Activated naive CD4-positive, alpha-beta T cell treated with anti-CD3 and anti-CD28 coated beads, Interleukin-2, amount 50 U/mL, for 16 hours (primary cell): Measurements from ENCODE around the gene MAOA.
"Not testable (repeated sequence)": the region's sequence is repeated elsewhere in the genome, so short reads cannot be mapped to it uniquely, and the experiment has no call there.

Experiments used
- DNase-seq: peaks from one replicate; pipeline ENCODE4 v3.0.0-alpha.2; 2020

MAOA gene

GRCh38 chrX:43718546-43718945 is 62.4 kb downstream of the MAOA start:
- no peak for DNase-seq

- DNase-seq = no peak
Observed at GRCh38 chrX:43718956-43719355, 62.9 kb downstream of the MAOA start.

- no peak for DNase-seq
Observed at GRCh38 chrX:43720082-43720481, 64.0 kb downstream of the MAOA start.

- DNase-seq = no peak
Observed at GRCh38 chrX:43720961-43721360, 64.9 kb downstream of the MAOA start.

GRCh38 chrX:43725227-43725626 is 69.1 kb downstream of the MAOA start:
- not testable (repeated sequence) for DNase-seq

GRCh38 chrX:43727254-43727653 is 71.2 kb downstream of the MAOA start:
- DNase-seq = not testable (repeated sequence)

- no peak for DNase-seq
Observed at GRCh38 chrX:43728002-43728401, 71.9 kb downstream of the MAOA start.

GRCh38 chrX:43728966-43729365 is 72.9 kb downstream of the MAOA start:
- DNase-seq = no peak

GRCh38 chrX:43731086-43731485 is 75.0 kb downstream of the MAOA start:
- DNase-seq = no peak

GRCh38 chrX:43733699-43734098 is 77.6 kb downstream of the MAOA start:
- no peak for DNase-seq

GRCh38 chrX:43734444-43734843 is 78.3 kb downstream of the MAOA start:
- DNase-seq = no peak

GRCh38 chrX:43735534-43735933 is 79.4 kb downstream of the MAOA start:
- DNase-seq = no peak

- DNase-seq = no peak
Observed at GRCh38 chrX:43735957-43736356, 79.9 kb downstream of the MAOA start.

GRCh38 chrX:43741843-43742573 is 85.9 kb downstream of the MAOA start:
- no peak for DNase-seq

GRCh38 chrX:43743100-43743822 is 87.2 kb downstream of the MAOA start:
- DNase-seq = no peak

GRCh38 chrX:43744284-43744683 is 88.2 kb downstream of the MAOA start:
- DNase-seq = no peak

- DNase-seq = no peak
Observed at GRCh38 chrX:43745938-43746721, 90.0 kb downstream of the MAOA start.

- no peak for DNase-seq
Observed at GRCh38 chrX:43747476-43747875, 91.4 kb downstream of the MAOA start.

- DNase-seq = peak; percentile 19
Observed at GRCh38 chrX:43750248-43750676, 94.2 kb downstream of the MAOA start.

GRCh38 chrX:43753637-43754036 is 97.5 kb downstream of the MAOA start:
- DNase-seq = no peak

GRCh38 chrX:43756076-43756475 is 100.0 kb downstream of the MAOA start:
- no peak for DNase-seq

GRCh38 chrX:43758044-43758443 is 101.9 kb downstream of the MAOA start:
- no peak for DNase-seq

GRCh38 chrX:43785930-43786591 is 130.0 kb downstream of the MAOA start:
- no peak for DNase-seq
